Mammary epithelial cell (primary cell): ENCODE measurements around the gene ZBTB46.

Source experiments
- EZH2 ChIP-seq: IDR thresholded peaks from 2 replicates; pipeline ENCODE4 v1.6.1; 2012; ENCODE audit warnings: low read length, inconsistent platforms, borderline replicate concordance
- TF ChIP-seq, protein P1 (sequence below), 2 donors: IDR thresholded peaks in 1 of 2; conservative IDR thresholded peaks in 1 of 2; 2 replicates each; pipeline ENCODE4 v1.5.1; 2011 to 2012; ENCODE audit warnings: inconsistent platforms in 2 of 2, low read length in 2 of 2, mild to moderate bottlenecking in 2 of 2, control low read depth in 1 of 2, low read depth in 1 of 2; ENCODE audit not compliant: insufficient read depth in 1 of 2; ENCODE audit errors: extremely low read depth in 1 of 2

- TF ChIP-seq, protein P1, sequence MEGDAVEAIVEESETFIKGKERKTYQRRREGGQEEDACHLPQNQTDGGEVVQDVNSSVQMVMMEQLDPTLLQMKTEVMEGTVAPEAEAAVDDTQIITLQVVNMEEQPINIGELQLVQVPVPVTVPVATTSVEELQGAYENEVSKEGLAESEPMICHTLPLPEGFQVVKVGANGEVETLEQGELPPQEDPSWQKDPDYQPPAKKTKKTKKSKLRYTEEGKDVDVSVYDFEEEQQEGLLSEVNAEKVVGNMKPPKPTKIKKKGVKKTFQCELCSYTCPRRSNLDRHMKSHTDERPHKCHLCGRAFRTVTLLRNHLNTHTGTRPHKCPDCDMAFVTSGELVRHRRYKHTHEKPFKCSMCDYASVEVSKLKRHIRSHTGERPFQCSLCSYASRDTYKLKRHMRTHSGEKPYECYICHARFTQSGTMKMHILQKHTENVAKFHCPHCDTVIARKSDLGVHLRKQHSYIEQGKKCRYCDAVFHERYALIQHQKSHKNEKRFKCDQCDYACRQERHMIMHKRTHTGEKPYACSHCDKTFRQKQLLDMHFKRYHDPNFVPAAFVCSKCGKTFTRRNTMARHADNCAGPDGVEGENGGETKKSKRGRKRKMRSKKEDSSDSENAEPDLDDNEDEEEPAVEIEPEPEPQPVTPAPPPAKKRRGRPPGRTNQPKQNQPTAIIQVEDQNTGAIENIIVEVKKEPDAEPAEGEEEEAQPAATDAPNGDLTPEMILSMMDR (conservative IDR thresholded peaks at IDR 0.05 in 1 of 2, IDR thresholded peaks at IDR 0.05 in 1 of 2; ENCODE audit: extremely low read depth in 1 of 2, insufficient read depth in 1 of 2, low read depth in 1 of 2, low read length in 2 of 2), result no peak
- TF ChIP-seq EZH2, result no peak
These were observed 128.2 kb downstream of the ZBTB46 start for GRCh38 chr20:63702751-63703470.
